HL-60 (cell line): ENCODE results near the gene NCS1.

Experiments used
- DNase-seq, 2 experiments: peaks; one replicate each; pipeline ENCODE4 v3.0.0-alpha.2; 2010 to 2020; ENCODE audit warnings: low read depth in 1 of 2, low spot score in 1 of 2
- H3K27ac ChIP-seq: fragments of 250-450 bp; sonication (Bioruptor Pico); replicated peaks from 2 replicates; pipeline ENCODE4 v1.5.1; 2020; ENCODE audit warnings: mild to moderate bottlenecking, moderate library complexity
- H3K27me3 ChIP-seq: fragments of 250-450 bp; sonication (Bioruptor Pico); 2 replicates; pipeline ENCODE4 v1.5.1; 2021; ENCODE audit warnings: mild to moderate bottlenecking, moderate library complexity; ENCODE audit not compliant: insufficient read depth, poor library complexity, severe bottlenecking
- H3K4me3 ChIP-seq: replicated peaks from 2 replicates; pipeline ENCODE4 v1.5.1; 2011; ENCODE audit warnings: mild to moderate bottlenecking, control low read depth, low read length; ENCODE audit not compliant: insufficient read depth
- CTCF ChIP-seq: IDR thresholded peaks from one replicate; pipeline ENCODE4 v1.5.1; 2011; ENCODE audit warnings: low read length, control low read depth, inconsistent platforms; ENCODE audit not compliant: insufficient read depth
- GABPA ChIP-seq: IDR thresholded peaks from 2 replicates; pipeline ENCODE4 v1.6.1; 2012; ENCODE audit warnings: low read depth
- POLR2AphosphoS5 ChIP-seq: IDR thresholded peaks from 2 replicates; pipeline ENCODE4 v1.6.1; 2012; ENCODE audit warnings: low read depth
- REST ChIP-seq: IDR thresholded peaks from 2 replicates; pipeline ENCODE4 v1.6.1; 2012; ENCODE audit warnings: low read depth; ENCODE audit not compliant: insufficient replicate concordance
- SPI1 ChIP-seq: IDR thresholded peaks from 2 replicates; pipeline ENCODE4 v1.6.1; 2012; ENCODE audit warnings: low read depth, mild to moderate bottlenecking, borderline replicate concordance

Gene NCS1

GRCh38 chr9:130186051-130186450 lies 13.8 kb downstream of the NCS1 start:
- H3K4me3 ChIP-seq = no peak overlapping the region
- H3K27me3 ChIP-seq = no peaks in the 10 kb centered on the region
- no peak for DNase-seq
- TF ChIP-seq SPI1 (no peak), POLR2AphosphoS5 (no peak), CTCF (no peak)
- H3K27ac ChIP-seq = no peak overlapping the region

GRCh38 chr9:130186839-130187522 lies 14.8 kb downstream of the NCS1 start:
- H3K4me3 ChIP-seq = no peak overlapping the region
- no peak for DNase-seq
- no peaks in the 10 kb centered on the region for H3K27me3 ChIP-seq
- H3K27ac ChIP-seq = no peak overlapping the region
- TF ChIP-seq CTCF = no peak

GRCh38 chr9:130187523-130187846 lies 15.3 kb downstream of the NCS1 start:
- no peak for DNase-seq
- TF ChIP-seq SPI1 (no peak), GABPA (no peak), CTCF (no peak), REST (no peak), POLR2AphosphoS5 (no peak)
- no peaks in the 10 kb centered on the region for H3K27me3 ChIP-seq
- H3K27ac ChIP-seq = no peak overlapping the region
- H3K4me3 ChIP-seq = no peak overlapping the region

GRCh38 chr9:130188860-130189481 lies 16.8 kb downstream of the NCS1 start:
- TF ChIP-seq POLR2AphosphoS5 (no peak), SPI1 (no peak), GABPA (no peak), CTCF (no peak), REST (no peak)
- Histone ChIP-seq H3K4me3 (no peak overlapping the region), H3K27me3 (no peaks in the 10 kb centered on the region), H3K27ac (no peak overlapping the region)
- DNase-seq = no peak
